Stimulated activated CD8-positive, alpha-beta memory T cell treated with anti-CD3 and anti-CD28 coated beads, Interleukin-12 subunit alpha, Interleukin-12 subunit beta, amount 100 ng/mL, for 4 hours (primary cell): ENCODE results near the gene COA1.
"Not testable (repeated sequence)": the region's sequence is repeated elsewhere in the genome, so short reads cannot be mapped to it uniquely, and the experiment has no call there.

Source experiments
- DNase-seq: peaks from one replicate; pipeline ENCODE4 v3.0.0-alpha.2; 2020; ENCODE audit warnings: low read depth

COA1 gene

DNA sequence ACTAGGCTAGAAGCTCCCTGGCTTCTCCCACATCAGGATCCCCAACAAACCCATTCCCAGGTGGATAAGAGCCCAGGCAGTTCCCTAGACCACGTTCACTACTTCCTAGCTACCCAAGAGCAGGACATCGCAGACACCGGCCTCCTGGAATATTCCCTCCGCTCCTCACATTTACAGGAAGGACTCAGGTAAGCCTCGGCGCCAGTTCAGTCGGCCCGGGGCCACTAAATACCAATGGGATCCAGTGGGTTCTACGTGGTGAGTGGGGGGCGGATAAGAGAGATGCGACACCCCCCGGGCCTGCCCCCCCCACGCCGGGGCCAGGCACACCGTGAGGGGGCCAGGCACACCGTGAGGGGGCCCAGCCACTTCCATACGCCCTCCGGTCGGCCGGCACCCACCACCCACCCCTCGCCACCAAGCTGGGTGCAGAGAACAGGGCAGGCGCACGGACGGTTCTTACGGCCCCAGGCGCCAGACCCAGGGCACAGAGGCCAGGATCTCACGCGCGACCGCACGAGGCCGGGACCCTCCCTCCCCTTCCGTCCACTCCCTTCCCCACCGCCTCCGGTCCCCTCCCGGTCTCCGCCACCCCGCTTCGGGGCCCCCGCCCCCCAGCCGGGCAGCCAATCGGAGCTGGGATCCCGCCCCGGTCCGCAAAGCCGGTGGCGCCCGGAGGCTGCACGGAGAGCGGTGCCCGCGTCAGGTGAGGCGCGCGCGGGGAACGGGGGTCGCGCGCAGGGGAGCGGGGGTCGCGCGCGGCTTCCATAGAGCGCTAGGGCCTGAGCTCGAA is 28.9 kb upstream of the COA1 start, which contains the start of gene BLVRA:
TSS of gene BLVRA (plus strand) at position 652 of the 793 bp plus-strand sequence. CDS start 12,479 bp downstream, outside the sequence.
- peak; percentile 51 for DNase-seq

DNA sequence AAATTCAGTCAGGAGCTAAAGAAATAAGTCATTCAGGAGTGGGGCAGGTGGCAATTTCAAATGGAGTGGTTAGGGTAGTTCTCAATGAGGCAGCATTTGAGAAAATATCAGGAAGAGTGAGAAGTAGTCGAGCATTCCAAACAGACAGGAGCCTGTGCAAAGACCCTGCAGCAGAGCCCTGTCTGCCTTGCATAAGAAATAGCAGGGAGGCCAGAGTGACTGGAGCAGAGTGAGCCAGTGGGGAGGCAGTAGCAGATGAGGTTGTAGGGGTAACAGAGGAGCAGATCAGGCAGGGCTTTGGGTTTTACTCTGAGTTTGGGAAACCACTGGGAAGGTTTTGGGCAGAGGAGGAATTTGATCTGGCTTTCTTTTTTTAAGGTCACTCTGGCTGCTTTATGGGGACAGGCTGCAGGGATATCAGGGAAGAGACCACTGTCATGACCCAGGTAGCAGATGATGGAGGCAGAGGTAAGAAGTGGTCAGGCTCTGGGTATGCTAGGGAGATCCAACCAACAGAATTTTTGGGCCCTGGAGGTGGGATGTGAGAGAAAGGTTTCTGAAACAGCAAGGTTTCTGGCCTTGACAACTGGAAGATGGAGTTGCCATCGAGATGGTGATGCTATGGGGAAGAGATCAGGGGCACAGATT is 27.9 kb upstream of the COA1 start:
- no peak for DNase-seq

DNA sequence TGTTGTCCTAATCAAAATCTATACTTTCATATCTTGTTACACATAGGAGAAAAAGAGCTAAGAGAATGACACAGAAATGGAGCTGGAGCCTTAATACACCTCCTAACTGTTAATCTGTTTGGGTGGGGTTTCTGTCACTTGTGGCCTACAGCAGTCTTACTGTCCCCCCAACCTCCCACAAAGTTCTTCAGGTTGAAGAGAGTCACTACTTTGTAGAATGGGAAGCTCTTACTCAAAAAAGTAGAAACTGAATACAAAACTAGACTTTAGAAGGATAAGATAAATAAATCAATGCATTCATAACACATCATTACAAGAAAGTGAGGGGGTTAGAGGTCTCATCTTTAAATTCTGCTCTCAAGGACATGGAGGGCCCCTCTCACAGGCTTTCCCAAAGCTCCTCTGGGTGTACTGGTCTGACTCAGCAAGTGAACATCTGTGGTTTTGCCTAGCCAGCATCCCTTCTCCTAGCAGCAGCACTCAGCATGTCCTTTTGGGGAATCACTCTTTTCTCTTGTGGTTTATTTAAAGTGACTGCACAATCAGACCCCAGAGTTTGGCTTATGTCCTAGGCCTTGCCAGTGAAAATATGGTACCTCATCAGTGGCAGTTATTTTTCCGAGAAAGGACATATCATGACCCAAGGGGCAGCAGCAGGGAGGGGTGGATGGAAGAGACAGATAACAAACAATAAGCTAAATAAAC is 27.2 kb upstream of the COA1 start:
- DNase-seq, result no peak

DNA sequence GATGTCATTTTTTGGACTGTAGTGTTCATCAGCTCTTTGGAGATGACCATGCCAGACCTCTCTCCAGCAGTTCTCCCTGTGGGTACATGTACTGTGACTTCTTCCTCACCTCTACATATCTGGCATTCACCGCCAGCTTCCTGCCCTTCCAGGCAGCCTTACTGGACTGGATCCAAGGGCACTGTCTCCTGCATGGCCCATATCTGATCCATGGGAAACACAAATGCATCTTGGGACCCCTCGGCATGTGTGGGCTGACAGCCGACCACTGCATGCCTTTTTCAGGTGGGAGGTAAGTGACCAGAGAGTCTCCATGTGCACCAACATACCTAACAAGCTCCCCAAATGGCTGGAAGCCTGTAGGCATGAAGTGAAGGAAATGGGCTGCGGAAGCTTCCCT is 25.3 kb upstream of the COA1 start:
- DNase-seq, result no peak

- no peak for DNase-seq
Measured at GRCh38 chr7:43753843-43754242, 24.5 kb upstream of the COA1 start.

GRCh38 chr7:43753271-43753810 is 24.0 kb upstream of the COA1 start:
- DNase-seq, result no peak

DNA sequence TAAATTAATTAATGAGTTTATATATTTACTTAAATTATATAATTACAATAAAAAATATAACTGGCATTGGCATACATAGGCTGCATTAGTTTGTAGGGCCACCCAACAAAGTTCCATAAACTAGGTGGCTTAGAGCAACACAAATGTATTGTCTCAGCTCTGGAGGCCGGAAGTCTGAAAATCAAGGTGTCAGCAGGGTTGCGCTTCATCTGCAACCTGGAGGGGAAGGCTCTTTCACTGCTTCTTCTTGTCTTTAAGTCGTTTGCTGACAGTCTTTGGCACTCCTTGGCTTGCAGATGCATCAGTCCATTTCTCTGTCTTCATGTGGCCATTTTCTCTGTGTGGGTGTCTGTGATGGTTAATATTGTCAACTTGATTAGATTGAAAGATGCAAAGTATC is 23.1 kb upstream of the COA1 start:
- DNase-seq, result no peak

GRCh38 chr7:43750016-43750887 is 20.9 kb upstream of the COA1 start:
- DNase-seq, result no peak

DNA sequence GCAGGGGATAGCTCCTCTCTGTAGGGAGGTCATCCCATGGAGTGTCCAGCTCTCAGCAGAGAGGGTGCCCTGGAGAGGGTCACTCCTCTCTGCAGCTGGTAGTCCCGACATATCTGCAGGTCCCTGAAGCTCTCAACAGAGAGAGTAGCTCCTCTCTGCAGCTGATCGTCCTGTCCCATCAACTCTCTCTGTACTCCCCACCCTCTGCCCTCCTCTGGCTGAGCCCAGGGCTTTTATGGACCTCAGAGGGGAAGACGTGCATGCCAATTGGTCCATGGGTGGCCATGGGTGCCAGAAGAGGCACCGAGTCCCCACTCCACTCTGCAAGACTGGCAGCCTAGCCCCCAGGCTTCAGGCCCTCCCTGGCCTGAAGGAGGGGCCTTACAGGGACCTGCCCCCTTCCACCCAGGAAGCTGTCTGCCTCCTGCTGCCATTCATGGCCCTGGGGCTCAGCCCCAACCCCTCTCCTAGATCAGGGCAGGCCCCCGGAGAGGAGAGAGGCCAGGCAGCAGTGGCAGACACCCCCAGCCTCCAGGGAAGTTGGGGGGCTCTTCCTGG is 20.1 kb upstream of the COA1 start:
- DNase-seq, result no peak

DNA sequence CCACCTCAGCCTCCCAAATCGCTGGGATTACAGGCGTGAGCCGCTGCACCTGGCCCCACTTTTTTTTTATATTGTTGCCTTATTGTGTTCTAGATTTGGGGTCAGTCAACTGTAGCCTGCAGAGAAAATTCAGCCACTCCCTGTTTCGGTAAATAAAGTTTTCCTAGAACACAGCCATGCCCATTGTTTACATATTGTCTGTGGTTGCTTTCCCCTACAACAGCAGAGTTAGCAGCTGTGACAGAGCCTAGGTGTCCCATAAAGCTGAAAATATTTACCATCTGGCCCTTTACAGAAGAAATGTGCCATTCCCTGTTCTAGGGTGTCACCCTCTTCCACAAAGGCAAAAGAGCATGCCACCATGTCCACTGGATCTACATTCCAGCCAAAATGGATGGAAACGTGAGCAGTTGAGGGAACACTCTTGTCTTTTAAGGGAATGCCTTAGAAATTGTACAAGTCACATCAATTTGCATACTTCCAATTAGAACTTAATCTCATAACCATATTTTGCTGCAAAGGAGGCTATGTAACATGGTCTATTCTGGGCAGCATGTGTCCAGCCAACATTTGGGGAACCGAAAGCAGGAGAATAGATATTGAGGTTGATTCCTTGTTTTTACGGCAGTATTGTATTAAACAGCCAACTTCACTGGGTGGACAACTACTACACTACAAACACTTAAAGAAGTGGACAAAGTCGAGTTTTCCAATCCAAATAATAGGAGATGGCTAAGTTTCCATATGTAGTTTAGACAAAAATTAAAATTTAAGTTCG is 18.2 kb upstream of the COA1 start:
- no peak for DNase-seq

- no peak for DNase-seq
Measured at GRCh38 chr7:43742692-43743091, 13.4 kb upstream of the COA1 start.

- DNase-seq, result no peak
Measured at GRCh38 chr7:43737467-43738127, 8.3 kb upstream of the COA1 start.

DNA sequence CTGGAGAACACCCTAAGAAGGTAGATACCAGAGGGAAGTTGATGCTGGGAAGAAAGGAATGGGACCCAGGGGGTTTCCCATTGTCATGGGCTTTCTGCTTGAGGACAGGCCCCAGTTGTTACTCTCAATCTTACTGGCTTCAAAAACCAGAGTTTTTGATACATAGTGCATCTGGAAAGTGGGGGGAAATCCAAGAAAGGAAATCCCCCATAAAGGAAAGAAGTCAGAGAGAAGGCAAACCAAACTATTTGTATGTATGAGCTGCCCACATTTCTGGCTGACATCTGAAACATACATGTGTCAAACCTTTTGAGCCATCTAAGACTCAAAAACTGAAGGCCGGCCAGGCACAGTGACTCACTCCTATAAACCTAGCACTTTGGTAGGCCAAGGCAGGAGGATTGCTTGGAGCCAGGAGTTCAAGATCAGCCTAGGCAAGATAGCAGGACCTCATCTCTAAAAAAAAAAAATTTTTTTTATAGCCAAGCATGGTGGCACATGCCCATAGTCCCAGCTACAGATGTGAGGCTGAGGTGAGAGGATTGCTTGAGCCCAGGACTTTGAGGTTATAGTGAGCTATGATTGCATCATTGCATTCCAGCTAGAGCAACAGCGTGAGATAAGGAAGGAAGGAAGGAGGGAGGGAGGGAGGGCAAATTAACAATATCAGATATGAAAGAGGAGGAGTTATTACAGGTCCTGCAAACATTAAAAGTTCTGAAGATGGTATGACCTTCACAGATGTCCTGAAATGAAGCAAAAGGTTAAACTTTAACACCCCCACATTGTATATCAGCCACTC is 6.7 kb upstream of the COA1 start:
- DNase-seq, result no peak

GRCh38 chr7:43735403-43735801 is 6.1 kb upstream of the COA1 start:
- no peak for DNase-seq

DNA sequence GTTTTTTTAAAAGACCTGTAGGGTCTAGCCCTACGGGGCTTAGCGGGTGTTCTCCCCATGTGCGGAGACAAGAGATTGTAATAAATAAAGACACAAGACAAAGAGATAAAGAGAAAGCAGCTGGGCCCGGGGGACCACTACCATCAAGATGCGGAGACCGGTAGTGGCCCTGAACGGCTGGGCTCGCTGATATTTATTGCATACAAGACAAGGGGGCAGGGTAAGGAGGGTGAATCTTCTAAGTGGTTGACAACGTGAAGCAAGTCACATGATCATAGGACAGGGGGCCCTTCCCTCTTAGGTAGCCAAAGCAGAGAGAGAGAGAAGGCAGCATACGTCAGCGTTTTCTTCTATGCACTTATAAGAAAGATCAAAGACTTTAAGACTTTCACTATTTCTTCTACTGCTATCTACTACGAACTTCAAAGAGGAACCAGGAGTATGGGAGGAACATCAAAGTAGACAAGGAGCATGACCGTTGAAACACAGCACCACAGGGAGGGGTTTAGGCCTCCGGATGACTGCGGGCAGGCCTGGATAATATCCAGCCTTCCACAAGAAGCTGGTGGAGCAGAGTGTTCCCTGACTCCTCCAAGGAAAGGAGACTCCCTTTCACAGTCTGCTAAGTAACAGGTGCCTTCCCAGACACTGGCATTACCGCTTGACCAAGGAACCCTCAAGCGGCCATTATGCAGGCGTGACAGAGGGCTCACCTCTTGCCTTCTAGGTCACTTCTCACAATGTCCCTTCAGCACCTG is 5.4 kb upstream of the COA1 start:
- DNase-seq, result not testable (repeated sequence)

GRCh38 chr7:43731494-43731893 is 2.2 kb upstream of the COA1 start:
- not testable (repeated sequence) for DNase-seq

DNA sequence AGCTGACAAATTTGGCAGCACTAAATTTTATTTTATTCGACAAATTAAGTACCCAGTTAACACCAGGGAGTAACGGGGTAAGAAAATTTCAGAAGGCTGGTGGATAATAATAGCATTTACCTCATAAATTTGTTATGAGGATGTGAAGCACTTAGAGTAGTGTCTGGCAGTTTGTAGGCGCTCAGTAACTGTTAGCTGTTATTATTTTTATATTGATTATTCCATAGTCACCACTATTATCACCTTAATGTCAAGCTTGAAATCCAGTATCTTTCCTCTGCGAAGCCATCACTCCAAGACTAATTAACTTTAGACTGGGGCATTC is 563 bp upstream of the COA1 start:
- DNase-seq, result no peak

GRCh38 chr7:43727494-43727893 is 1.8 kb downstream of the COA1 start:
- no peak for DNase-seq

GRCh38 chr7:43727003-43727402 is 2.3 kb downstream of the COA1 start:
- no peak for DNase-seq
